ENCODE data around the gene CDC7.
"Not testable (repeated sequence)": the region's sequence is repeated elsewhere in the genome, so short reads cannot be mapped to it uniquely, and the experiment has no call there.

The CDC7 gene

DNA sequence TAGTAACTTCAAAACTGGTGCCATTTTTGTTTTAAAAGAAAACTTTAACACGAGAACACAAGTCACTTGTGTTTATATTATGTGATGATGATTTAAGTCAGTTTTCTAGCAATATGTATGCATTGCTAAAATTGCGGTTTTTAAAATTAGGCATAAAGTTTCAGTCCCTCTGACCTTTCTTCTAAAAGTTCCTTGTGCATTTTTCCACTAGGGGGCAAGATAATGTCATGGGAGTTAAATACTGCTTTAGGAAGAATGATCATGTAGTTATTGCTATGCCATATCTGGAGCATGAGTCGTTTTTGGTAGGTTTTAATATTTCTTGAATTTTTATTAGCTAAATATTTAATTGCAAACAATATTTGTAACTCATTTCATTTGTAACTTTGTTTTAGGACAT, 10.7 kb downstream of the CDC7 start:
- DNase-seq (ENCODE audit: low read depth): no peak

DNA sequence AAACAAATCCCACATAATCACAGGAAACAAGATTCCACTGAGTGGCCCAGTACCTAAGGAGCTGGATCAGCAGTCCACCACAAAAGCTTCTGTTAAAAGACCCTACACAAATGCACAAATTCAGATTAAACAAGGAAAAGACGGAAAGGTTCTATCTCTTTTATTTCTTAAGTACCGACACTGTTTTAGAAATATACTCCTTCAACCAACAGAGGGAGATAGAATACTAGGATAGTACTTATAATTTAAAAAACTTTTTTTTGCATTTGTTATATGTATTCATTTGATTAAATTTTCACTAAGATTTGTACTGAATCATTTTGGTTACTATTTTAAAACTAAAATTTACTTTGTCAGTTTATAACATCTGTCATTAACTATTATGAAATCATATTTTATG, 12.5 kb downstream of the CDC7 start:
- DNase-seq (ENCODE audit: low read depth): no peak

DNA sequence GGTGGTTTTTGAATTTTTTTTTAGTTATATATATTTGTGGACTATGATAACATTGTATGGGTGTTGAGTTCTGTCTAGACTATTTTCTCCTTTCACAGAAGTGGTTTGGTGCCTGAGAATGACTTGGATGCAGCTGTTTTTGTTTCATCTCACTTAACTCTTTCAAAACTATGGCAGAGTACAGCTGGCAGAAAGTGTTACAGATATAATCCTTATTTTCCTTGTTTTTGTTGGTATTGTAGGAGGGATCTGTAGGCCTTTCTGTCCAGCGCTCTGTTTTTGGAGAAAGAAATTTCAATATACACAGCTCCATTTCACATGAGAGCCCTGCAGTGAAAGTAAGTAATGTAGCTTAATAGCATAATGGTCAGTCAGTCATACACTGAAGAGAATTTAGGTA, 13.1 kb downstream of the CDC7 start:
- DNase-seq (ENCODE audit: low read depth): no peak

DNA sequence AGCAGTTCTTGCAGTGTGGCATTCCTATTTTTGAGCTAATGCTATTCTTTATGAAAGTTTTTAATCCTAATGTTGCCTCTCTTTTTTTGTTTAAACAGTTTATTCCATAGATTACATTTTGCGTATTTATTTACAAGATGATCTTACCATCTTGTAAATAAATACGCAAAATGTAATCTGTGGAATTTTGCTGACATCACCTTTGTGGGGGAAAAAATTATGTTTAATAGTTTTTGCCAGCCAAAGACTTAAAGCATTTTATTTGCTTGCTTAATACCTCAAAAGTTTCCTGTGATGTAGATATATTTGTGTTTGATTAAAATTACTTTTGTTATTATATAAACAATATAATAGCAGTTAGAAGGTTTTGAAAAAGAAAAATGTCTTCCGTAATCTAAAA, 15.3 kb downstream of the CDC7 start:
- no peak for DNase-seq (ENCODE audit: low read depth)

DNA sequence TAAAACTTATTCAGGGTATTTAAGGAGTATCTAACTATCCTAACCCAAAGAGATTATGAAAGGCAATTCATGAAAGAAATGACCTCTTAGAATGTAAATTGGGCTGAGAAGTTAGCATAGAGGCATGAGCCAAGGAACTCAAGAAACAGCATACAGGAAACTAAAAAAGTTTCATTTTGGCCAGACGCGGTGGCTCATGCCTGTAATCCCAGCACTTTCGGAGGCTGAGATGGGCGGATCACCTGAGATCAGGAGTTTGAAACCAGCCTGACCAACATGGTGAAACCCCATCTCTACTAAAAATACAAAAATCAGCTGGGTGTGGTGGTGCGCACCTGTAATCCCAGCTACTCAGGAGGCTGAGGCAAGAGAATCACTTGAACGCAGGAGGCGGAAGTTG, 16.0 kb downstream of the CDC7 start:
- not testable (repeated sequence) for DNase-seq (ENCODE audit: low read depth)

DNA sequence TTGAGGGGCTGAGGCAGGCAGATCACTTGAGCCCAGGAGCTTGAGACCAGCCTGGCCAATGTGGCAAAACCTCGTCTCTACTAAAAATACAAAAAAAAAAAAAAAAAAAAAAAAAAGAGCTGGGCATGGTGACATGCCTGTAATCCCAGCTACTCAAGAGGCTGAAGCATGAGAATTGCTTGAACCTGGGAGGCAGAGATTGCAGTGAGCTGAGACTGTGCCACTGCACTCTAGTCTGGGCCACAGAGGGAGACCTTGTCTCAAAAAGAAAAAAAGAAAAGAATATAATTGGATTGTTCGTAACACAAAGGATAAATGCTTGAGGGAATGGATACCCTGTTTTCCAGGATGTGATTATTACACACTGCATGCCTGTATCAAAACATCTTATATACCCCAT, 18.5 kb downstream of the CDC7 start:
- DNase-seq (ENCODE audit: low read depth): not testable (repeated sequence)

DNA sequence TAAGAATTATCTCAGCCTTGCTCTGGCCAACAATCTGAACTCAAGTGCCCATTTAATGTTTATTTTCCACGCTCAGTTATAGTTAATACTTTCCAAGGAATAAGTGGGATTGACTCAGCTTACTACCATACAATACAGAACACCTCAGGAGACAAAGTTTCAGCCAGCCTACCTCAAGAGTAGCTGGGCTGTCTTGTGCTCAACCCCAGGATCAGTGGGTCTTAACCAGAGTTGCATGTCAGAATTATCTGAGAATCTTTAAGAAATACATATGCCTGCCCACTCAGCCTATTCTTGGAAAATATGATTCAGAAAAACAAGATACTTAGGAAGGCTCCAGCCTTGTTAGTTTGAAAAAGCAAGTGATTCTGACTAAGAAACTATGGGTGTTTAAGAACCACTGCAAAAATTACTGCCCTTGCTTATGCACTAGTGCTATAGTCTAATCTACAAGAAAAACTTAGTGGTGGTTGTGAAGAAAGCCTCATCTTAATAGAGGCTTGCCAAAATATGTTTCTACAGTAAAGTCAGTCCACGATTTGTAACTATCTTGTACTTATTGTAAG, 20.4 kb downstream of the CDC7 start:
- DNase-seq (ENCODE audit: low read depth): no peak

DNA sequence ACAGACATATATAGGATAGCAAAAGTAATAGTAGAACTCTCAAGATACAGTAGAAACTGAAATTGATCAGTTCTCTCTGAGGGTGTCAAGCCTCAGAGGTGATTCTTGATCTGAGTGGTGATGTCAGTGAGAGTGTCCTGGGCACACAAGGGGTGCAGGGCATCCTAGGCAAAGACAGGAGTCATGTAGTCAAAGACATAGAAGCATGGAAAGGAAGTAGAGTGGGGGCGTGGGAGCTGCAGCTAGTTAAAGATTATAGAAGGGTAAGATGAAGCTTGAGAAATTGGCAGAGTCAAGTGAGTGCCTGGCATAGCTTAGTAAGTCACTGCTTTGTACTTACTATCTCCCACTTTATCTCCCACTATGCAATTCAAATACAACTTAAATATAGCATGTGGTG, 22.8 kb downstream of the CDC7 start:
- DNase-seq (ENCODE audit: low read depth): no peak

DNA sequence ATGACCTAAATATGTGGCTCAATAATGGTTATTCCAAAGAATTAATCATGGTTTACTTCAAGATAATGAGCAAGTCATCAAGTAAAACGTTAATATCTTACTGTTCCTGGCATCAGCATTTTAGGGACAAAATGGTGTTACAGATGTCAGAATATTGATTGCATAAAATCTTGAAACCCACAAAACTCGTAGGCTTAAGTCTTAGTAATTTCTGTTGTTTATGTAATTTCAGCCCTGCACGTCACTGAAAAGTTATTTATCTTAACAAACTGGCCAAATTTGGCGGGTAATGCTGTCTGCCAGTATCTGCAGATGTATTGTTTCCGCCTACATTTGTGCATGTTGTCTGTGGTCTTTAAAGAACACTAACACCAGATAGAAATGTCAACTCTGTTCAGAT, 25.8 kb downstream of the CDC7 start:
- DNase-seq (ENCODE audit: low read depth): no peak

DNA sequence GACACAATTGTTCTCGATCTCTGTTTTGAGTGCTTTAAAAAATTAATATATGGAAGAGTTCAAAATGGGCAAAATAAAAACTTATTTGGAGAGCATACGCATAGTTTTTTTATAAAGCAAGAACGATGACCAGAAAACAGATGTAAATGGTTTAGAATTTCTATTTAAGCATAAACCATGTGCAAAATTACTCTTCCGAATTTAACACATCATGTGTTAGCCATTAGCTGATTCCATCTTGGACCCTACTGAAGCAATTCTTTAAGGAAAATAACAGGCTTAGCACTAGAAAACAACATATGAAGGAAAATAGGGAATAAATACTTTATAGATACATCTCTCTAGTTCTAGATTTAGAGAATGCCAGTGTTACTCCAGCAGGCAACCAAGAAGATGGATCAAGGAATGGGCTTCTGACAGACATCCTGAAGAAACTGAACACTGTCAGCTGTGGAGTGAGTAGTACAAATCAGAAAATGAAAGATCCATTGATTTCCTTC, 26.7 kb downstream of the CDC7 start:
- no peak for DNase-seq (ENCODE audit: low read depth)

DNA sequence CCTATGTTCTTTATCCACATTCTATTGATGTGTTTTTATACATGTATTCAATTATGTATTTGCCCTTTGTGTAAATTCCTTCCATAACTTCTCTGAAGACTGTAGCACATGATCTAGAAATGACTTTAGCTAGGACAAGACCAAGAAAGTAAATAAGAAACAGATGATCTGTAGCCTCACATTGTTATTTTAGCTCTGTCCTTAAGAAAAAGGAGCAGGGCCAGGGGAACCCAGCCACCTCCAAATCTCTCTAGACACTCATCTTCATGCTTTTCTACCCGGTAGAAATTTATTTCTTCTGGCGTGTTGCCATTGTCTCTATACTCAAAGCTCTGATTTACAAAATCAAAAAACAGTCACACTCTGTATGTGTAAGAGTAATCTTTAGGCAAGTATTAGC, 27.1 kb downstream of the CDC7 start:
- DNase-seq (ENCODE audit: low read depth): no peak

DNA sequence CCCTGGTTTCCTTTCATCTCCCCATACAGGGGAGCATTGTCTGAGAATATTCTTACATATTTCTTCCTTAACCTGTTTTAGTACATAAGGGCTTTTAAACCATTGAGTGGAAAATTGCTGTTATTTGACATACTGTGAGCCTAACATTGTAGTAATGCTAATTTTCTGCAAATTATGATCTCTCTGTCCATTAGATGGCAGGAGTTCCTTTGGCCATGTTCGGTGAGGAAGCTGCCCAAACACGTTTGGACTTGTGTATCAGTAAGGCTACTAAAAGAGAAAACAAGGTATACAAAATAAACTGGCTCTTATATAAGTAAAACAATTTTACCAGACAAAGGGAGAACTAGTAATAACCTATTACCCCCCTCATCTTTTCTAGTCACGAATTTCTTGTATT, 29.2 kb downstream of the CDC7 start:
- DNase-seq (ENCODE audit: low read depth): no peak

DNA sequence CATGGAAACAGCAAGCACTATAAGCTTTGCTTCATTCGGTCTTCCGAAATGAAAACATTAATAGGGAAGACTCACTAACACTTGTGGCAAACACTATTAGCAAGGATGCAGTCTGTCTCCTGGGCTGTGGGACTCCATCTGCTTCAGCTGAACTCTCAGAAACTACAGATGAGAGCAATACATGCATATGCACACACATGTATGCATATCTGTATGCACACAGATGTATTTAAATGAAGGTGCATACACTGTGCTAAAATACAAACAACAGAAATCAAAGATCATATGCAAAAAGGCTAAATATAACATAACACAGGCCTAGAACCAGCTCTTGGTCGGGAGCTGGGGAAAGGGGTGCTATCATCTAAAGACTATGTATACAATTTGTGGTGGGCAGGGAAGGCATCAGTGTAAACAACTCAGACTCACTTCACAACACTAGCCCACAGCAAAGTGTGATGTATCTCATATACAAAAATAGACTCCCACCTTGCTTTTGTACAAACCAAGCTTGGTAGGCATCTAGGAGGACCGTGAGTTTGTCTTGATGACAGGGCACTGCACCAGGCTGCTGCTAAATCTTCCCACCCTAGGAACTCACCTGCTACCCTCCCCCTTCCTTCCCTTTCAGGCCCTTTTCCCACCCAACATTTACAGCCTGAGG, 32.8 kb downstream of the CDC7 start:
- no peak for DNase-seq (ENCODE audit: low read depth)

DNA sequence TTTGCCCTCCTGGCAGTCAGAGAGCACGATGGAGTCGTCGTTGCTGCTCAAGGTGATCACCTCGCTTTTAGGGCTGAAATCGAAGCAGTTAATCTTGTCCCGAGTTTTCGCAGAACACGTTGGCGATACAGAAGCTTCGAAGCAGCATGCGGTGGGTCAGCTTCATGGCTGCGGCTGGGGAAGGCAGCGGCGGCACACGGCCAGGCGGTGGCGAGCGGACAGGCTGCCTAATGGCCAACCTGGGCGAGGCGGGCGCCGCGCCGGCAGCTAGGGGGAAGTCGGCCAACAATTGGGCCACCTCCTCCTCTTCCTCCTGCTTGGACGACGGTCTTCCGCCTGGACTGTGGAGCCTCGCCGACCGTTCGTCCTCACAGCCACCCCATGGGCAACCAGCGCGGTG, 34.8 kb downstream of the CDC7 start:
- DNase-seq (ENCODE audit: low read depth): no peak

DNA sequence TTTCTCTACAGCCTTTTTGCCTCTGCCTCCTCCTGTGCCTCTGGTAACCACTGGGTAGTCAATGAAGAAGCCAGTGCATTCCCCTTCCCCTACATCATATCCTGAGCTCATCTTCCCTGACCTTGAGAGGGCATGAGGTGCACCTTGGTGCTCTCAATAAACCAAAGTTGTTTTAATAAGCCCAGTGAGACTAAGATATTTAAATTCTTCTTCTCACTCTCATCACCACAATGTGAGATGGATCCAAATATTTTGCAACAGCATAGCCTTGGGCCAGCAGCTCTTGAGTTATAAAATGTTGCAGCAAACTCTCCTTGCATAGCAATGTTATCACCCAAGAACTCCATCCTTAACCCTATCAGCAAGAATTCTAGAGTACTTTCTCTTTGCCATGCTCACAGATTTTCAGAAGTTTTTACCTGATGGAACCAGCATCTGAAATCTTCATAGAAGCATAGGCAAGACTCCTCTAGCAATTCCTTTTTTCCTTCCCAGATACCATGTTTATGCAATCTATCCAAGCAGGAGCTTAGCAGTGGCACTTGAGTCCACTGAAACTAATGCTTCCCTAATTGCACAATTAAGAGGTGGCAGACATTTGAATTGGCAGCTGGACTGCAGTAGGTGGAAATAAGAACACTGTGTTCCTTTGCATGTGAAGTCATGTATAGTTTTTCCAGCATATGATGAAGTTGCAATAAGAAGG, 36.8 kb downstream of the CDC7 start:
- peak; percentile 87 for DNase-seq (ENCODE audit: low read depth)

DNA sequence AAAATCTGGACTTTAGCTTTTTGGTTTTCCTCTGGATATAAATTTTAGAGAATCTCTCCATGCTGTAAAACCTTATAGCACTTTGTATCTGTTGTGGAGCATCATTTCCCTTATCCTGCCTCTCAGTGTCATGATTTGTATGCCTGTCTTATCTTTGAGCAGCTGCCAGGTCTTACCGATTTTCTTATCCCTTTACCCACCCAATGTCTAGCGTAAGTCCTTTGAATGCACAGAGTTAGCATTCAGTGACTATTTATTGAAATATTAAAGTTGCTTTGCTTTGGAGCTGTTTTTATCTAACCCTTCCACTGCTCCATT, 37.3 kb downstream of the CDC7 start:
- no peak for DNase-seq (ENCODE audit: low read depth)

DNA sequence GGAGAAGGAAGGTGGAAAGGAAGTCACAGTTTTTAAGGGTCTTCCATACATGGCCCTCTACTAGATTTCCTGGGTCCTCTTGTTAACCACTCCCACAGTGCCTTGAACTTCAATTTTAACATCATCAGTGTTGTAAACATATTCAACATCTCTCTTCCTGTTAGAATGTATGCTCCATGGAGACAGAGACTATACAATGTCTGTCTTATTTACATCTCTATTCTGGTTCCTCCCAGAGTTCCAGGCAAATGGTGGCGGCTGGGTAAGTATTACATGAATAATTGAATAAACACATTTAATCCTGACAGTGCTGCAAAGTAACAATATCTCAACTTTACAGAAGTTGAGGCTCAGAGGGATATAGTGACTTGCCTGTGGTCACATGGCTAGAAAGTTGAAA, 40.3 kb downstream of the CDC7 start:
- DNase-seq (ENCODE audit: low read depth): no peak

DNA sequence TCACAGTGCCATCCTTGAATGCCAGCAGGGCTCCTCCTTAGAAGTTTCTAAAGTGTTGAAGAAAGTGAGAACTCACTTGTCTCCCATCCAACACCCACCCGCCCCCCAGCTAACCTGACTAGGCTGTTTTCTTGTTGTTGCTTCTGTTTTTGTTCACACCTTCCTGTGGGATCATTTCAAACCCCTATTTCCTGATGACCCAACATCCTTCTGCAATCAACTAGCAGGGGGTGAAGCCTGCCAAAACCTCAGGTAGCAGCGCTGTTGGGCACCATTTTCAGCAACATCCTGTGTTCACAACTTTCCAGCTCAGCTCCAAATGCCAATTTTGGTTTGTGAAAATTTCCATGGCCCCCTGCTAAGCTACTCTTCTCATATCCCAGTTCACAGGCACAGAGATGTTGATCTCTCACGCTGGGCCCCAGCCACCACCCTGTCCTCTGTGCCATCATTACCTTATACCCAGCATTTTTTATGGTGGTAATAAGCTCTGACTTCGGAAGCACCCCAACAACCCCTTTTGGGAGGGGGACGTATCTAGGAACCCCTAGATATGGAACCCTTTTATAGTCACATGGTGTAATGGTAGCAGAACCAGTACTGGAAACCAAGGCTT, 41.4 kb downstream of the CDC7 start:
- DNase-seq (ENCODE audit: low read depth): no peak

DNA sequence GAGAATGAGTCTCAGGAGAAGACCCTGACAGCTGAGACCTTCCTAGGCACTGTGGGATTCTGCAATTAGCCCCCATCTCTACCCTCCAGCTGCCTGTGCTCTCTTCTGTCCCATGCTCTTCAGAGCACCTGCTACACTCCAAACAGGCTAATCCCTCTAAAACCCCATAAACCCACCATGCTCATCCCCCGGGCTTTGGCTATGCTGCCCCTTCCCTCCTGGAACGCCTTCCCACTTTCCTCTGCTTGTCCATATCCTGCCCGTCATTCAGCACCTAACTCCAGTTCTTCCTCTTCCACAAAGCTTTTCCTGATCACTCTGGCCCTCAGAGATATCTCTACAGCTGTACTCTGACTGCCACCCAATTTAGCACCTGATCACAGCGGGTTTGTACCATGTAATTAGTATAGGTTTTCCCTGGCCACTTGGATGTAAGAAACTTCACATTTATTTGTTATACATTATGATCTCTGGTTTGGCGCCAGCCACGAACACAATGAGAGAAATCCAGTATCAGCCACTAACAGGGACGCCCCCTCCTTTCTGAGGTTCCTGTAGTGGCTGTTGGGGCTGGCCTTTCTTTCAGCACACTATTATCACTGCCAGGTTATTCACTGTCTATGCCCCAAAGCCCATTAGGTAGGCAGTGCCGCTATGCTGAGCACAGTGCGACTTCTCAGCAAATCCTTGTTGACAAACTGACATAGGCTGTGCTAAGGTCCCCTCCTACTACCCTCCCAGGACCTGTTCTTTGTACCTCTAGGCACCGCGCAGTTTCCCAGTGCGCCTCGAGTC, 45.1 kb downstream of the CDC7 start:
- no peak for DNase-seq (ENCODE audit: low read depth)

DNA sequence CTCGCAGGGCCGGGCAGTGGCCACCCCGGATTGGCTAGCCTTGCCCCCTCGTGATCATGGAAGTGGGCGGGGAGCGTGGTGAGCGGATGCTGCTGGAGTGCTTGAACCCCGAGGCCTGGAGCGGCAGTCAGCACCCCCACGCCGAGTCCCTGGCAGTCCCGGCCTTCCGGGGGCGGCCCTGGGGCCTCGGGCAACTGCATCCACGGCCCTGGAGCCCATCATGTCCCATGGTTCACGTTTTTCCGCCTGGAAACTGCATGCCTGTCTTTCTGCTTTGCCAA, 45.6 kb downstream of the CDC7 start:
- DNase-seq (ENCODE audit: low read depth): no peak

DNA sequence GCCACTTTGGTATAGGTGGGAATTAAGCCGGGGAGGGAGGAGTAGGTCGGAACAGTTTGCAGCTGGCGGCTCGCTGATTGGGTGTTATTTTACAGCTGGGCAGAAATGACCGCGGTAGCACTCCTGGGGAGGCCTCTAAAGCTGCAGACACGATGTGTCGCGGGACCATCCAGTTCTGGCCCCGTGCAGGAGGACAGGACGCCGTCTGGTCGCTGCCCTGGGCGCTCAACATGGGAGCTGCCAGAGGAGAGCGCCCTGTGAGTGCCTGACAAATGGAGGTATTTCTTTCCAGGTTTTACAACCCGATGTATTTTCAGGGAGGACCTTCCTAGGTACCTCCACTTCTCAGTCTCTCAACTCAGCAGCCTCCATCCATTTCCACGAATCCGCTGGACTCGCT, 46.2 kb downstream of the CDC7 start:
- no peak for DNase-seq (ENCODE audit: low read depth)

DNA sequence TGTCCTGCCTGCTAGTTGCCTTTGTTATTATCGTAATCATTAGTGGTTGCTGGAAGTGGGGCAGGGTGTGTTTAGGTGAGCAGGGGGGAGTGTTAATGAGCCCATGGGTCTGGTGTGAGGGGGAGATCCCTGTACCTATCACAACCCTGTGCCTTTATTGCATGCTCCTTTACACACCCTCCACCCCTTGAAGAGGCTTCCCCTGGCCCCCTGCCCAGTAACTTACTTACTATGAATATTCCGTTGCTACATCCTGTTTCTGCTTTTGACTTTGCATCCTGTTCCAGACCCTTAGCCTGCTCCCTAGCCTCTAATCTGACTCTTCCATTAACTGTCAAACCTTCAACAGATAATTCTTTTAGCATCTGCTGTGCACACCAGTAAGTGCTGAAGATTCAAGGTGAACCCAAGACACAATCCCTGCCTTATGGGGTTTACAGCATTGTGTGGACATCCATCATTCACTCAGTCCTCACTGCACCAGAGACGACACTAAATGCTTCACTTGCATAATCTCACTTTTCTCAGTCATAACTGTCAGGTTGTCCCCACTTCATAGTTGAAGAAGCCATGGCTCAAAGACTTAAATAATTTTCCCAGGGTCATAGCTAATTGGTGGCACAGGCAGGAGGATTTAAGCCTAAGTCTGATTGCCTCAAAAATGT, 47.9 kb downstream of the CDC7 start:
- no peak for DNase-seq (ENCODE audit: low read depth)

All from GM04503 (cell line).